Loucy (cell line): ENCODE data around the gene NPW.

Source experiments
- EZH2phosphoT487 ChIP-seq: fragments of 200-600 bp; IDR thresholded peaks from 2 replicates; pipeline ENCODE4 v1.6.1; 2018; ENCODE audit warnings: antibody characterized with exemption, mild to moderate bottlenecking, moderate library complexity, borderline replicate concordance
- TF ChIP-seq, protein P1 (sequence below): fragments of 200-600 bp; sonication (generic); conservative IDR thresholded peaks from 2 replicates; pipeline ENCODE4 v1.5.1; 2014; ENCODE audit warnings: mild to moderate bottlenecking, antibody characterized with exemption, low read length

DNA sequence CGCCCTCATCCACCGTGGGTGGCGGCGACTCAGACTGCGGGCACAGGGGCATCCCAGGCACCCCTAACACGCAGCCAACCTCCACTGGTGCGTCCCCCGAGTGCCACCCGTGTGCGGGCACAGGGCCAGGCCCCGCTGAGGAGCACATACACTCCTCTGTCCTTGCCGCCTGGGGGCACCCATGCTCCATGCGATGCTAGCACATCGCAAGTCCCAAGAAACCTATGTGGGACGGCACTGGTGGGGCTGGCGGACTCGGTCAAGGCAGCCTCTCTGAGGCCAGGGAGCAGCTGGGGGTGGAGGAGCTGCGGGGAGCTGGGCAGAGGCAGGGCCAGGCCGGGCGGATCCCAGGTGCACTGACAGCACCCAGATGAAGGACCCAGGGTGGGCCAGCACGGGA lies 13.9 kb upstream of the NPW start:
- TF ChIP-seq, protein P1, sequence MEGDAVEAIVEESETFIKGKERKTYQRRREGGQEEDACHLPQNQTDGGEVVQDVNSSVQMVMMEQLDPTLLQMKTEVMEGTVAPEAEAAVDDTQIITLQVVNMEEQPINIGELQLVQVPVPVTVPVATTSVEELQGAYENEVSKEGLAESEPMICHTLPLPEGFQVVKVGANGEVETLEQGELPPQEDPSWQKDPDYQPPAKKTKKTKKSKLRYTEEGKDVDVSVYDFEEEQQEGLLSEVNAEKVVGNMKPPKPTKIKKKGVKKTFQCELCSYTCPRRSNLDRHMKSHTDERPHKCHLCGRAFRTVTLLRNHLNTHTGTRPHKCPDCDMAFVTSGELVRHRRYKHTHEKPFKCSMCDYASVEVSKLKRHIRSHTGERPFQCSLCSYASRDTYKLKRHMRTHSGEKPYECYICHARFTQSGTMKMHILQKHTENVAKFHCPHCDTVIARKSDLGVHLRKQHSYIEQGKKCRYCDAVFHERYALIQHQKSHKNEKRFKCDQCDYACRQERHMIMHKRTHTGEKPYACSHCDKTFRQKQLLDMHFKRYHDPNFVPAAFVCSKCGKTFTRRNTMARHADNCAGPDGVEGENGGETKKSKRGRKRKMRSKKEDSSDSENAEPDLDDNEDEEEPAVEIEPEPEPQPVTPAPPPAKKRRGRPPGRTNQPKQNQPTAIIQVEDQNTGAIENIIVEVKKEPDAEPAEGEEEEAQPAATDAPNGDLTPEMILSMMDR: no peak
- no peak for TF ChIP-seq EZH2phosphoT487
